Muscle of leg (tissue), 11 donors: Measurements from ENCODE around the gene MLLT3. TPM values are rescaled to one million over a fixed set of nuclear protein-coding genes. Genes with fewer than 3 reads are reported as not detected.

Experiments used
- DNase-seq: peaks from one replicate; pipeline ENCODE4 v3.0.0; 2013
- H3K27ac ChIP-seq: one replicate; pipeline ENCODE4 v1.5.1; 2013; ENCODE audit warnings: mild to moderate bottlenecking, low read length, control low read depth
- H3K27me3 ChIP-seq: one replicate; pipeline ENCODE4 v1.6.1; 2013; ENCODE audit warnings: low read length; ENCODE audit not compliant: control insufficient read depth, insufficient read depth
- H3K36me3 ChIP-seq: one replicate; pipeline ENCODE4 v1.6.1; 2013; ENCODE audit warnings: low read length; ENCODE audit not compliant: control insufficient read depth, insufficient read depth
- H3K4me1 ChIP-seq: one replicate; pipeline ENCODE4 v1.6.1; 2013; ENCODE audit warnings: low read length; ENCODE audit not compliant: control insufficient read depth, insufficient read depth
- H3K4me3 ChIP-seq: one replicate; pipeline ENCODE4 v1.5.1; 2013; ENCODE audit warnings: low read length, control low read depth
- H3K9me3 ChIP-seq: replicated peaks from 2 replicates; pipeline ENCODE4 v1.6.1; 2013; ENCODE audit warnings: low read depth, low read length; ENCODE audit not compliant: control insufficient read depth
- WGBS: methylation state at CpG from one replicate; pipeline ENCODE4 v1.1.5; 2013; ENCODE audit warnings: missing lambda C conversion rate; ENCODE audit not compliant: insufficient coverage; 5-methylcytosine and 5-hydroxymethylcytosine counted together
- polyA plus RNA-seq, 8 donors: library from polyadenylated mRNA; unstranded; fragments of 120-200 nt; gene quantifications; one replicate each; pipeline versions ENCODE4 v1.2.1 to v1.2.3, GENCODE V29; 2013; ENCODE audit warnings: inconsistent platforms in 1 of 8, low replicate concordance in 1 of 8; ENCODE audit not compliant: insufficient read length in 8 of 8, insufficient read depth in 1 of 8
- total RNA-seq: library from RNA; stranded (reverse); fragments of 120-200 nt; gene quantifications from one replicate; pipeline ENCODE4 v1.2.4, GENCODE V29; 2013

The MLLT3 gene
- total and polyA plus RNA-seq, 9 donors, result 61.9 to 101 (median 84.5) TPM

- H3K36me3 ChIP-seq, result peaks cover 7% of the 10 kb centered on the region
- H3K4me1 ChIP-seq, result peaks cover 23% of the 10 kb centered on the region
- H3K9me3 ChIP-seq, result no peaks in the 10 kb centered on the region
- no peak overlapping the region for H3K27ac ChIP-seq
- no peaks in the 10 kb centered on the region for H3K27me3 ChIP-seq
- H3K4me3 ChIP-seq, result no peak overlapping the region
- WGBS, result 96% methylated on average over 3 of the region's 6 CpGs
- no peak for DNase-seq
Measured at GRCh38 chr9:20349568-20349967, 272.7 kb downstream of the MLLT3 start.

GRCh38 chr9:20343325-20343724 lies 279.0 kb downstream of the MLLT3 start:
- no peak for DNase-seq
- no peaks in the 10 kb centered on the region for H3K9me3 ChIP-seq
- no CpG with 5 or more reads among the region's 2 CpGs for WGBS
- no peak overlapping the region for H3K27ac ChIP-seq
- H3K36me3 ChIP-seq, result peaks cover 6% of the 10 kb centered on the region
- H3K27me3 ChIP-seq, result no peaks in the 10 kb centered on the region
- no peaks in the 10 kb centered on the region for H3K4me1 ChIP-seq
- H3K4me3 ChIP-seq, result no peak overlapping the region

- Histone ChIP-seq H3K4me3 (no peak overlapping the region), H3K36me3 (peaks cover under 1% of the 10 kb centered on the region)
- WGBS, result no CpG with 5 or more reads among the region's 4 CpGs
Measured at GRCh38 chr9:20340511-20340861, 281.8 kb downstream of the MLLT3 start.

GRCh38 chr9:20335668-20336332 lies 286.5 kb downstream of the MLLT3 start:
- Histone ChIP-seq H3K27ac (no peak overlapping the region), H3K9me3 (no peaks in the 10 kb centered on the region)

More at GRCh38 chr9:20340511-20340861, 281.8 kb downstream of the MLLT3 start:
- DNase-seq, result no peak
- no peaks in the 10 kb centered on the region for H3K9me3 ChIP-seq
- no peak overlapping the region for H3K27ac ChIP-seq
- no peaks in the 10 kb centered on the region for H3K27me3 ChIP-seq
- H3K4me1 ChIP-seq, result no peaks in the 10 kb centered on the region

GRCh38 chr9:20333991-20334390 lies 288.3 kb downstream of the MLLT3 start:
- H3K4me3 ChIP-seq, result no peak overlapping the region
- 14% methylated on average over 1 of the region's 5 CpGs for WGBS

More at GRCh38 chr9:20335668-20336332, 286.5 kb downstream of the MLLT3 start:
- Histone ChIP-seq H3K4me3 (no peak overlapping the region), H3K4me1 (no peaks in the 10 kb centered on the region), H3K27me3 (no peaks in the 10 kb centered on the region), H3K36me3 (no peaks in the 10 kb centered on the region)
- no peak for DNase-seq
- WGBS, result 100% methylated on average over 2 of the region's 4 CpGs

GRCh38 chr9:20331095-20331685 lies 291.1 kb downstream of the MLLT3 start:
- Histone ChIP-seq H3K9me3 (no peaks in the 10 kb centered on the region), H3K4me1 (no peaks in the 10 kb centered on the region), H3K27ac (no peak overlapping the region), H3K36me3 (no peaks in the 10 kb centered on the region), H3K27me3 (no peaks in the 10 kb centered on the region), H3K4me3 (no peak overlapping the region)
- WGBS, result 69% methylated on average over 2 of the region's 5 CpGs
- DNase-seq, result no peak

More at GRCh38 chr9:20333991-20334390, 288.3 kb downstream of the MLLT3 start:
- H3K9me3 ChIP-seq, result no peaks in the 10 kb centered on the region
- no peaks in the 10 kb centered on the region for H3K36me3 ChIP-seq
- no peak for DNase-seq
- no peaks in the 10 kb centered on the region for H3K4me1 ChIP-seq
- H3K27ac ChIP-seq, result no peak overlapping the region
- no peaks in the 10 kb centered on the region for H3K27me3 ChIP-seq

GRCh38 chr9:20330688-20331087 lies 291.6 kb downstream of the MLLT3 start:
- H3K27ac ChIP-seq, result no peak overlapping the region
- no peaks in the 10 kb centered on the region for H3K9me3 ChIP-seq
- H3K27me3 ChIP-seq, result no peaks in the 10 kb centered on the region
- H3K36me3 ChIP-seq, result no peaks in the 10 kb centered on the region
- DNase-seq, result no peak
- H3K4me1 ChIP-seq, result no peaks in the 10 kb centered on the region
- no peak overlapping the region for H3K4me3 ChIP-seq

GRCh38 chr9:20326516-20326915 lies 295.8 kb downstream of the MLLT3 start:
- peaks cover 6% of the 10 kb centered on the region for H3K4me1 ChIP-seq
- 90% methylated on average over 1 of the region's 2 CpGs for WGBS
- no peak overlapping the region for H3K27ac ChIP-seq
- no peaks in the 10 kb centered on the region for H3K27me3 ChIP-seq
- H3K36me3 ChIP-seq, result no peaks in the 10 kb centered on the region
- H3K4me3 ChIP-seq, result no peak overlapping the region
- DNase-seq, result no peak
- H3K9me3 ChIP-seq, result no peaks in the 10 kb centered on the region

- Histone ChIP-seq H3K27ac (no peak overlapping the region), H3K4me3 (no peak overlapping the region), H3K27me3 (no peaks in the 10 kb centered on the region), H3K9me3 (no peaks in the 10 kb centered on the region), H3K36me3 (no peaks in the 10 kb centered on the region), H3K4me1 (peaks cover 16% of the 10 kb centered on the region)
- WGBS, result 86% methylated on average over 6 of the region's 9 CpGs
- no peak for DNase-seq
Measured at GRCh38 chr9:20325008-20325407, 297.3 kb downstream of the MLLT3 start.

GRCh38 chr9:20322212-20322611 lies 300.1 kb downstream of the MLLT3 start:
- WGBS, result 91% methylated on average over 3 of the region's 4 CpGs
- peaks cover 16% of the 10 kb centered on the region for H3K4me1 ChIP-seq
- H3K4me3 ChIP-seq, result no peak overlapping the region
- H3K36me3 ChIP-seq, result no peaks in the 10 kb centered on the region
- DNase-seq, result no peak
- H3K27ac ChIP-seq, result no peak overlapping the region
- no peaks in the 10 kb centered on the region for H3K27me3 ChIP-seq
- H3K9me3 ChIP-seq, result no peaks in the 10 kb centered on the region
